Stimulated activated naive CD4-positive, alpha-beta T cell (primary cell): ENCODE measurements around the gene HNF1A.
"Not testable (repeated sequence)": the region's sequence is repeated elsewhere in the genome, so short reads cannot be mapped to it uniquely, and the experiment has no call there.

Experiments
- DNase-seq, 6 experiments: peaks; one replicate each; lab custom pipeline; 2025; lab: John Stamatoyannopoulos, UW

HNF1A gene

GRCh38 chr12:121011820-121012219 is 33.5 kb downstream of the HNF1A start:
- no peak for DNase-seq

- DNase-seq, result no peak
Observed at GRCh38 chr12:121013715-121014114, 35.4 kb downstream of the HNF1A start.

DNA sequence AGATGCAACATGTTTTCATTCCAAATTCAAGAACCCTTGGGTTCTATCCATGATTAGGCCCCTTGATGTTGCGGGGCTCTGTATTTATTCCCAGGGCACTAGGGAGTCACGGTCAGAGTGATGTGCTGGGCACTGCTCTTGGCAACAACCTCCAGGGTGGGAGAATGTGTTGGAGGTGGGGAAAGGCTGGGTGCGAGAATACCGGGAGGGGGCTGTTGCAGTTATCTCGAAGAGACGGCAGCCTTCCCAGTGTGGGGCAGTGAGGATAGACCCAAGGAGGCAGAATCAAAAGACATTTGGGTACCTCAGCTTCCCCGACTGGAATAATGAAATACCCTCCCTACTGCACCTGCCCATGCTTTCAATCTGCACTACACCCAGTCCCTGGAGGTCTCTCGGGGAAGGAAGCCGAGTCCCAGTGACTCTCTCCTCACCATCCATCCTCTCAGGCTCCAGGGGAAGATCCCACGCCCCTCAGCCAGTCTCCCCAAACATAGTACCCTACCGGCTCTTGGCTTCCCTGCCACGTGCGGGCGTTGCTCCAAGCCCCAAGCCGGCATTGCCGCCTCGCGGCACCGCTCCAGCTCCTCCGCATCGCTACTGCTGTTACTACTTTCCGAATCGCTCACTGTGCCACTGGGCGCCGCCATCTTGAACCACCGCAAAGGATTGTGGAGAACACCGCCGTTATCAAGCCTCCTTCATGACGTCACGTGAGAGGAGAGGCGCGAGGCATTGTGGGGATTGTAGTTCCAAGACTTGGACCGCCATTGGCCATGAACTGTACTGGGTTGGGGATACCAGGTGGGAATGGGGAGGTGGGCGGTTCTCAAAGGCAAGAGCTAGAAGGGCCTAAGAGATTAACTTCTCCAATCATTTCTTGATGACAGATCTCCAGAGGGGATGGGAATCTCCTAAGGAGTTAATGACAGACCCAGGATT is 37.8 kb downstream of the HNF1A start, which contains the start of gene C12orf43:
Gene C12orf43, minus strand, starts transcription at position 663 of the 942 bp plus-strand sequence. Its CDS starts 13 bp downstream, at position 650.
- DNase-seq, result peak; percentile 81 to 90 (median 87)

- DNase-seq, result no peak
Observed at GRCh38 chr12:121017966-121018491, 39.7 kb downstream of the HNF1A start.

- no peak for DNase-seq
Observed at GRCh38 chr12:121018860-121019617, 40.7 kb downstream of the HNF1A start.

GRCh38 chr12:121021754-121022153 is 43.4 kb downstream of the HNF1A start:
- DNase-seq, result no peak

DNA sequence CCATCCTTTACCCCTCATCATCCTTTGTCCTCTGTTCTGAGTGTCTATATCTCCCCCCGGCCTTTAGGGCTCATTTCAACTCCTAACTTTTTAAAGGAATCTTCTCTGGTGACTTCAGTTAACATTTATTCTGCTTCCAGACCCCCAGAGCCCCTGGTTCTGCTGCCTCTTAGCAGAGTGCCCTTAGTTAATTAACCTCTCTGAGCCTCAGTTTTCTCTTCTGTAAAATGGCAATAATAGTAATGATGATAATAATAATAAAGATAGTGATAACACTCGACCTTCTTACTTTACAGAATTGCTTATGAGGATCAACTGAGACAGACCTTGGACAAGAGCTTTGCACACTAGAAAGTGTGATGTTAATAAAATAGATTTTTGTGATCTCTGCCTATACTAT is 44.4 kb downstream of the HNF1A start:
- DNase-seq, result no peak

GRCh38 chr12:121023799-121024198 is 45.5 kb downstream of the HNF1A start:
- DNase-seq, result no peak

- DNase-seq, result no peak
Observed at GRCh38 chr12:121025442-121026226, 47.3 kb downstream of the HNF1A start.

GRCh38 chr12:121026274-121027045 is 48.1 kb downstream of the HNF1A start:
- no peak for DNase-seq

DNA sequence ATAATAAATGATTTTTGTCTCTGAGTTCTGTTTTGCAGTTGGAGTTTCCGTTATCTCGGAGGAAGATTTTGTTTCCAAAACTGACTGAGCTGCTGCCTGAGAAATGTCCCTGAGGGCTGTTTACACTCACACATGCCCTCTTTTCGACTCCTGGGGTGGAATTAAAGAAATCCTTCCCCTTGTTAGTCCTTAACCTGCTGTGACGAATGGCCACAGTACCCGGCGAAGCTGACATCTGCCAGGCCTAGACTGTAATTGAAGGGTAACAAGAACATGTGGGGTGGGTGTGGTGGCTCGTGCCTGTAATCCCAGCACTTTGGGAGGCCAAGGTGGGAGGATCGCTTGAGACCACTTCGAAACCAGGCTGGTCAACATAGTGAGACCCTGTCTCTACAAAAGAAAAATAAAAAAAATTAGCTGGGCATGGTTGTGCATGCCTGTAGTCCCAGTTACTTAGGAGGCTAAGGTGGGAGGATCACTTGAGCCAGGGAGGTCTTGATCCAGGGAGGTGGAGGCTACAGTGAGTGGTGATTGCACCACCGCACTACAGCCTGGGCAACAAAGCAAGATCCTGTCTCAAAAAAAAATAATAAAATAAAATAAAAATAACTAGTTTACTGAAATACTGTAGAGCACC is 52.4 kb downstream of the HNF1A start:
- no peak for DNase-seq

- DNase-seq, result peak in 1 of 6 experiments; percentile 21
Observed at GRCh38 chr12:121033625-121034349, 55.4 kb downstream of the HNF1A start.

DNA sequence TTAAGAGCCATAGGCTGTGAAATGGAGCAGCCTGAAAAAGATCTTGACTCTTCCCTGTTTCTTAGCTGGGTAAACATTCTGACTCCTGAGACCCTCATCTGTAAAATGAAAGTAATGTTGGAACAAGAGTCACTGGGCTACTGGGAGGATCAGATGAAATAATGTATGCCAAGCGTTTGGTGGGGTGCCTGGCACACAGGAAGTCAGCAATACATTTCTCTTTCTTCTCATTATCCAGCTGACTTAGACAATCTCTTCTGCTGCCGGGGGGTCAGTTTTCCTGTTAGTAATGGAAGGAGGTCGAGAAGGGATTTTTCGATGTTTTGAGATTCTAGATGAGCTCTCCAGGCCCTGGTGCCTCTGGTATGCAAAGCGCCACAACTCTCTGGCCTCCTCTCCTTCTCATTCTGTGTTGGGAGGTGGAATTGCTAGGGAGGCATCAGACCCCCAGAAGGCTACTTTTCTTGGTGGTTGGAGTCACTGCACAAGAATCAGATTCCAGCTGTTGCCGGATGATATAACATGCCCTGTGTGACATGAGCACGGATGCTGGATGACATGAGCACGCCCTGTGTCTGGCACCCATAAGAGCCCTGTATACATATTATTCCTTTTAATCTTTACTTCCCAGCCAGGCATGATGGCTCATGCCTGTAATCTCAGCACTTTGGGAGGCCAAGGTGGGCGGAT is 56.4 kb downstream of the HNF1A start:
- no peak for DNase-seq

GRCh38 chr12:121036810-121037326 is 58.5 kb downstream of the HNF1A start:
- no peak for DNase-seq

GRCh38 chr12:121038861-121039668 is 60.7 kb downstream of the HNF1A start, which contains the start of gene OASL:
Gene OASL, minus strand, starts transcription at chr12:121039246. Its CDS starts 275 bp downstream, at chr12:121038971.
- DNase-seq, result peak; percentile 13 to 62 (median 36)

GRCh38 chr12:121043067-121043466 is 64.7 kb downstream of the HNF1A start:
- no peak for DNase-seq

- DNase-seq, result not testable (repeated sequence)
Observed at GRCh38 chr12:121047400-121047799, 69.1 kb downstream of the HNF1A start.

DNA sequence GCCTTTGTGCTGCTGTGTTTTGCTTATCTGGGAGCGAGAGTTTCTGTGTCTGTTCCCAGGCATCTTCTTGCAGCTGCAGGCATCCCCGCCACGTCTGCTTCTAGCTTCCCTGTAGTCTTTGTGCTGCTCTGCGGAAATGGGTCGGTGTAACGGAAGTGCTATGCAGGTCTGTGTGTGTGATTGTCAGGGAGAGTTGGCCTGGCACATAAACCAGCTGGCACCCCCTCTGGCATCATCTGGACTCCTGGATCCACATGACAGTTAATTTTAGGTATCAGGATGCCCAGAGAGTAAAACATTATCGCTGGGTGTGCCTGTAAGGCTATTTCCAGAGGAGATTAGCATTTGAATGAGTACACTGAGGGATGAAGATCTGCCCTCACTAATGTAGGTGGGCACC is 70.1 kb downstream of the HNF1A start:
- DNase-seq, result peak in 1 of 6 experiments; percentile 22
